ENCODE results near the gene HOXB7.

HOXB7 gene

GRCh38 chr17:48577330-48577945, 33.4 kb downstream of the HOXB7 start:
- no peak for DNase-seq
- Histone ChIP-seq H3K36me3 (replicated peaks) (no peaks in the 10 kb centered on the region), H3K27me3 (replicated peaks) (peaks cover 92% of the 10 kb centered on the region), H3K27ac (no peak overlapping the region), H3K4me3 (ENCODE audit: low read depth, low read length) (peak overlapping the region; percentile 54)
- TF ChIP-seq CTCF (IDR thresholded peaks at IDR 0.05; ENCODE audit: low read depth, low read length, missing control alignments) = no peak
- in situ Hi-C loops (cut with HindIII; ENCODE audit: low pct_ligation_motif_present, low sequenced_read_pairs) = no loop called here

GRCh38 chr17:48576479-48577309, 34.1 kb downstream of the HOXB7 start:
- no peak for TF ChIP-seq CTCF (IDR thresholded peaks at IDR 0.05; ENCODE audit: low read depth, low read length, missing control alignments)
- in situ Hi-C loops (cut with HindIII; ENCODE audit: low pct_ligation_motif_present, low sequenced_read_pairs) = no loop called here
- DNase-seq = no peak

GRCh38 chr17:48575673-48576478, 34.9 kb downstream of the HOXB7 start:
- H3K4me3 ChIP-seq (ENCODE audit: low read depth, low read length) = peak overlapping the region; percentile 35
- H3K27me3 ChIP-seq (replicated peaks) = peaks cover 92% of the 10 kb centered on the region
- DNase-seq = no peak
- no peak for TF ChIP-seq CTCF (IDR thresholded peaks at IDR 0.05; ENCODE audit: low read depth, low read length, missing control alignments)
- in situ Hi-C loops (cut with HindIII; ENCODE audit: low pct_ligation_motif_present, low sequenced_read_pairs) = no loop called here
- H3K36me3 ChIP-seq (replicated peaks) = no peaks in the 10 kb centered on the region
- no peak overlapping the region for H3K27ac ChIP-seq

More at GRCh38 chr17:48576479-48577309, 34.1 kb downstream of the HOXB7 start:
- no peaks in the 10 kb centered on the region for H3K36me3 ChIP-seq (replicated peaks)
- peaks cover 92% of the 10 kb centered on the region for H3K27me3 ChIP-seq (replicated peaks)
- no peak overlapping the region for H3K27ac ChIP-seq
- H3K4me3 ChIP-seq (ENCODE audit: low read depth, low read length) = peak overlapping the region; percentile 54

GRCh38 chr17:48575066-48575582, 35.7 kb downstream of the HOXB7 start:
- DNase-seq = no peak
- in situ Hi-C loops (cut with HindIII; ENCODE audit: low pct_ligation_motif_present, low sequenced_read_pairs) = no loop called here
- H3K4me3 ChIP-seq (ENCODE audit: low read depth, low read length) = peak overlapping the region; percentile 13

More at GRCh38 chr17:48575066-48575582, 35.7 kb downstream of the HOXB7 start:
- H3K27me3 ChIP-seq (replicated peaks) = peaks cover 92% of the 10 kb centered on the region
- no peak for TF ChIP-seq CTCF (IDR thresholded peaks at IDR 0.05; ENCODE audit: low read depth, low read length, missing control alignments)
- no peak overlapping the region for H3K27ac ChIP-seq
- H3K36me3 ChIP-seq (replicated peaks) = no peaks in the 10 kb centered on the region
